ENCODE data around the gene NR2F6.

NR2F6 gene

GRCh38 chr19:17263712-17264640 is 18.3 kb upstream of the NR2F6 start:
- Histone ChIP-seq H3K36me3 (ENCODE audit: control insufficient read depth in 2 of 2, insufficient read depth in 1 of 2, low read length in 2 of 2) (peaks cover 0 to 4% of the 10 kb centered on the region in 2 experiments; a peak in 2 of 3 replicates), H3K4me1 (ENCODE audit: control insufficient read depth, insufficient read depth, low read length) (no peaks in the 10 kb centered on the region), H3K4me3 (ENCODE audit: low read depth, low read length) (no peak overlapping the region), H3K9me3 (ENCODE audit: control insufficient read depth, insufficient read depth, low read depth, low read length) (no peaks in the 10 kb centered on the region), H3K27ac (ENCODE audit: extremely low read depth, low read depth, low read length) (no peak overlapping the region)
- TF ChIP-seq ZNF24 (tag by site-specific recombination; IDR thresholded peaks at IDR 0.05), result no peak
- TF ChIP-seq ZNF580 (tag by site-specific recombination; IDR thresholded peaks at IDR 0.05), result 0 out of 2 replicates have a peak, but pooled peaks have one; percentile 28
- TF ChIP-seq ZNF16 (tag by site-specific recombination; IDR thresholded peaks at IDR 0.05; ENCODE audit: low read depth), result peak; percentile 94
- ChIA-PET CTCF (interaction anchor here (0.6 to 5.5 kb wide), 5 partner anchors 19 to 1132 kb away, joined by 3 to 37 read pairs (median 5); partner anchors contain the start of genes ANKLE1 and USE1), POLR2A (interaction anchor here (1.3 kb wide), 1 partner anchor 15 kb away, joined by 3 read pairs; no protein-coding TSS in a partner anchor)

GRCh38 chr19:17262557-17262956 is 16.8 kb upstream of the NR2F6 start:
- POLR2A ChIA-PET, result no interaction called here
- TF ChIP-seq KLF10 (tag by site-specific recombination; IDR thresholded peaks at IDR 0.05) (no peak), ZNF175 (tag by site-specific recombination; IDR thresholded peaks at IDR 0.05) (no peak), GLIS2 (tag by site-specific recombination; IDR thresholded peaks at IDR 0.05) (no peak), ZNF518A (tag by site-specific recombination; conservative IDR thresholded peaks at IDR 0.05; ENCODE audit: low read depth) (no peak)
- TF ChIP-seq, protein P1, sequence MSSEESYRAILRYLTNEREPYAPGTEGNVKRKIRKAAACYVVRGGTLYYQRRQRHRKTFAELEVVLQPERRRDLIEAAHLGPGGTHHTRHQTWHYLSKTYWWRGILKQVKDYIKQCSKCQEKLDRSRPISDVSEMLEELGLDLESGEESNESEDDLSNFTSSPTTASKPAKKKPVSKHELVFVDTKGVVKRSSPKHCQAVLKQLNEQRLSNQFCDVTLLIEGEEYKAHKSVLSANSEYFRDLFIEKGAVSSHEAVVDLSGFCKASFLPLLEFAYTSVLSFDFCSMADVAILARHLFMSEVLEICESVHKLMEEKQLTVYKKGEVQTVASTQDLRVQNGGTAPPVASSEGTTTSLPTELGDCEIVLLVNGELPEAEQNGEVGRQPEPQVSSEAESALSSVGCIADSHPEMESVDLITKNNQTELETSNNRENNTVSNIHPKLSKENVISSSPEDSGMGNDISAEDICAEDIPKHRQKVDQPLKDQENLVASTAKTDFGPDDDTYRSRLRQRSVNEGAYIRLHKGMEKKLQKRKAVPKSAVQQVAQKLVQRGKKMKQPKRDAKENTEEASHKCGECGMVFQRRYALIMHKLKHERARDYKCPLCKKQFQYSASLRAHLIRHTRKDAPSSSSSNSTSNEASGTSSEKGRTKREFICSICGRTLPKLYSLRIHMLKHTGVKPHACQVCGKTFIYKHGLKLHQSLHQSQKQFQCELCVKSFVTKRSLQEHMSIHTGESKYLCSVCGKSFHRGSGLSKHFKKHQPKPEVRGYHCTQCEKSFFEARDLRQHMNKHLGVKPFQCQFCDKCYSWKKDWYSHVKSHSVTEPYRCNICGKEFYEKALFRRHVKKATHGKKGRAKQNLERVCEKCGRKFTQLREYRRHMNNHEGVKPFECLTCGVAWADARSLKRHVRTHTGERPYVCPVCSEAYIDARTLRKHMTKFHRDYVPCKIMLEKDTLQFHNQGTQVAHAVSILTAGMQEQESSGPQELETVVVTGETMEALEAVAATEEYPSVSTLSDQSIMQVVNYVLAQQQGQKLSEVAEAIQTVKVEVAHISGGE (tag by site-specific recombination; conservative IDR thresholded peaks at IDR 0.05; ENCODE audit: low read depth), result no peak
- CTCF ChIA-PET, result interaction anchor here (0.6 to 1.0 kb wide), 3 partner anchors 15 to 27 kb away, joined by 3 to 4 read pairs (median 3); no protein-coding TSS in a partner anchor
- H3K4me1 ChIP-seq (ENCODE audit: control insufficient read depth, insufficient read depth, low read length), result no peaks in the 10 kb centered on the region
- H3K9me3 ChIP-seq (ENCODE audit: control insufficient read depth, insufficient read depth, low read depth, low read length), result no peaks in the 10 kb centered on the region
- no peak overlapping the region for H3K4me3 ChIP-seq (ENCODE audit: low read depth, low read length)
- no peak overlapping the region for H3K27ac ChIP-seq (ENCODE audit: extremely low read depth, low read depth, low read length)
- no peaks in the 10 kb centered on the region for H3K36me3 ChIP-seq (ENCODE audit: control insufficient read depth in 2 of 2, insufficient read depth in 1 of 2, low read length in 2 of 2)

DNA sequence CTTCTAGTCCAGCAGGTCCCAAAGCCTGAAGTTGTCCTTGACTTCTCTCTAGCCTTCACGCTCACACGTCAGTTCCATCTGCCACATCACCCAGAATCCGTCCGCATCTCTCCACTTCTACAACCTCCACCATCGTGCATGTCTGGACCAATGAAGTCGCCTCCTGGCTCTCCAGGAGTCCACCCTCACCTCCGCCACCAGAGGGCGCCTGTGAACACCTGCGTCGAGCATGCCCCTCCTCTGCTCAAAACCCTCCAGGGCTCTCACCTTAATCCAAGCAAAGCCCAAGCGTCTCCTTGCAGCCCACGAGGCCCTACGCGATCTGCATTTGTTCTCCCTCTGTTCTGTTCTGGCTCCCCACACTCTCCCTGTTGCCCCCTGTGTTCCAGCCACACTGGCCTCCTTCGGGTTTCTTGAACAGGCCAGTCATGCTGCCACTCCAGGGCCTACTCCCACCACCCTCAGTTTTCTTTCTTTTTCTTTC is 15.2 kb upstream of the NR2F6 start:
- no peaks in the 10 kb centered on the region for H3K4me1 ChIP-seq (ENCODE audit: control insufficient read depth, insufficient read depth, low read length)
- no peak overlapping the region for H3K4me3 ChIP-seq (ENCODE audit: low read depth, low read length)
- CTCF ChIA-PET, result interaction anchor here (0.6 to 3.1 kb wide), 17 partner anchors 8 to 1903 kb away, joined by 3 to 26 read pairs (median 3); partner anchors contain the start of genes OCEL1 and USE1
- POLR2A ChIA-PET, result interaction anchor here (0.6 kb wide), 1 partner anchor 24 kb away, joined by 3 read pairs; no protein-coding TSS in a partner anchor
- H3K9me3 ChIP-seq (ENCODE audit: control insufficient read depth, insufficient read depth, low read depth, low read length), result no peaks in the 10 kb centered on the region
- peak overlapping the region; percentile 38; the same call in 1 of the 2 replicates for H3K27ac ChIP-seq (ENCODE audit: extremely low read depth, low read depth, low read length)
- H3K36me3 ChIP-seq (ENCODE audit: control insufficient read depth in 2 of 2, insufficient read depth in 1 of 2, low read length in 2 of 2), result no peaks in the 10 kb centered on the region
- TF ChIP-seq ZBTB44 (tag by site-specific recombination; IDR thresholded peaks at IDR 0.05) (no peak), ZNF555 (tag by site-specific recombination; conservative IDR thresholded peaks at IDR 0.05) (no peak), EGR2 (tag by site-specific recombination; IDR thresholded peaks at IDR 0.05; ENCODE audit: low read depth) (peak; percentile 36; the same call in 1 of the 2 replicates), ZNF830 (tag by site-specific recombination; IDR thresholded peaks at IDR 0.05; ENCODE audit: low read depth) (no peak), ZNF624 (tag by site-specific recombination; IDR thresholded peaks at IDR 0.05) (no peak), REPIN1 (tag by site-specific recombination; IDR thresholded peaks at IDR 0.05; ENCODE audit: low read depth) (no peak), KLF9 (tag by site-specific recombination; IDR thresholded peaks at IDR 0.05; ENCODE audit: low read depth) (peak; percentile 20; the same call in 1 of the 2 replicates), ZIC2 (tag by site-specific recombination; IDR thresholded peaks at IDR 0.05) (peak; percentile 29; the same call in 1 of the 2 replicates)

Data from HEK293 (cell line).